T-cell (primary cell): ENCODE results near the gene ZGLP1. TPM values are rescaled to one million over a fixed set of nuclear protein-coding genes. Genes with fewer than 3 reads are reported as not detected.

ENCODE experiments used
- ATAC-seq, 4 experiments: fragments of 200-7000 bp in 3 of 4; fragments of 150-1000 bp in 1 of 4; cut with Tn5 transposase; replicated peaks in 1 of 4; 1 replicate in 3 of 4; 2 replicates in 1 of 4; pipeline ENCODE4 v1.10.0; 2021; ENCODE audit warnings: moderate library complexity in 3 of 4, mild to moderate bottlenecking in 2 of 4, moderate number of reproducible peaks in 1 of 4
- CTCF ChIA-PET, 2 donors: fragments of 300-600 bp; sonication (Branson Sonifier 250); formaldehyde crosslinking; loops; one replicate each; lab custom pipeline; 2022; ENCODE audit warnings: antibody characterized with exemption in 2 of 2; lab: Charles Lee
- POLR2A ChIA-PET, 2 donors: fragments of 300-600 bp; sonication (Branson Sonifier 250); formaldehyde crosslinking; loops; one replicate each; lab custom pipeline; 2022; ENCODE audit warnings: antibody characterized with exemption in 2 of 2; lab: Charles Lee
- DNase-seq, 35 experiments: peaks; one replicate each; pipeline versions ENCODE4 v3.0.0 to v3.0.0-alpha.2; 2013 to 2023
- H3K27ac ChIP-seq: one replicate; pipeline ENCODE4 v1.5.1; 2013; ENCODE audit warnings: low read length
- H3K27me3 ChIP-seq, 2 experiments: replicated peaks in 1 of 2; 1 replicate in 1 of 2; 2 replicates in 1 of 2; pipeline versions ENCODE4 v1.6.1 to v1.7.0; 2013; ENCODE audit warnings: low read length in 1 of 2, mixed read lengths in 1 of 2; ENCODE audit not compliant: control insufficient read depth in 2 of 2, insufficient read depth in 2 of 2; ENCODE audit errors: extremely low read depth in 1 of 2
- H3K36me3 ChIP-seq, 2 donors: 1 replicate in 1 of 2; 2 replicates in 1 of 2; pipeline versions ENCODE4 v1.6.1 to v1.7.0; 2013; ENCODE audit warnings: low read length in 1 of 2; ENCODE audit not compliant: control insufficient read depth in 2 of 2, insufficient read depth in 1 of 2; ENCODE audit errors: extremely low read depth in 1 of 2
- H3K4me1 ChIP-seq, 2 experiments: 1 replicate in 1 of 2; 2 replicates in 1 of 2; pipeline versions ENCODE4 v1.6.1 to v1.7.0; 2013; ENCODE audit warnings: low read length in 2 of 2, mixed read lengths in 1 of 2; ENCODE audit not compliant: insufficient read depth in 2 of 2, control insufficient read depth in 1 of 2; ENCODE audit errors: extremely low read depth in 1 of 2
- H3K4me3 ChIP-seq, 2 donors: 1 replicate in 1 of 2; 2 replicates in 1 of 2; pipeline versions ENCODE4 v1.5.1 to v1.7.0; 2013; ENCODE audit warnings: mild to moderate bottlenecking in 2 of 2, low read length in 1 of 2, moderate library complexity in 1 of 2; ENCODE audit not compliant: control insufficient read depth in 1 of 2; ENCODE audit errors: extremely low read depth in 1 of 2
- H3K9me3 ChIP-seq: 2 replicates; pipeline ENCODE4 v1.7.0; 2013
- H3K27ac Mint-ChIP-seq, 2 donors: one replicate each; pipeline ENCODE4 v1.8.0; 2020 to 2021; ENCODE audit warnings: mild to moderate bottlenecking in 2 of 2, mixed read lengths in 2 of 2
- H3K27me3 Mint-ChIP-seq, 2 donors: one replicate each; pipeline ENCODE4 v1.8.0; 2021 to 2022; ENCODE audit warnings: mixed read lengths in 2 of 2
- H3K36me3 Mint-ChIP-seq: one replicate; pipeline ENCODE4 v1.8.0; 2021; ENCODE audit warnings: mixed read lengths
- H3K4me1 Mint-ChIP-seq, 3 donors: one replicate each; pipeline ENCODE4 v1.8.0; 2020 to 2022; ENCODE audit warnings: mixed read lengths in 3 of 3, mild to moderate bottlenecking in 1 of 3
- H3K4me3 Mint-ChIP-seq, 3 donors: one replicate each; pipeline ENCODE4 v1.8.0; 2020 to 2022; ENCODE audit warnings: mild to moderate bottlenecking in 3 of 3, mixed read lengths in 3 of 3, moderate library complexity in 3 of 3
- H3K9me3 Mint-ChIP-seq, 3 donors: one replicate each; pipeline ENCODE4 v1.8.0; 2020 to 2022; ENCODE audit warnings: mixed read lengths in 3 of 3
- WGBS: methylation state at CpG from one replicate; pipeline ENCODE4 v1.1.5; 2013; ENCODE audit warnings: missing lambda C conversion rate; ENCODE audit not compliant: insufficient coverage; 5-methylcytosine and 5-hydroxymethylcytosine counted together
- total RNA-seq, 35 experiments: library from RNA in 6 of 35; stranded (reverse) in 6 of 35; fragments of 120-200 nt in 1 of 35; gene quantifications; one replicate each; pipeline versions ENCODE4 v1.2.1 to v1.2.4 and lab custom pipeline; 2013 to 2026

The ZGLP1 gene
- total RNA-seq, 5 donors from 2014 or later (not counting 1 experiment from before 2014, with no cell fraction given), result 3.9 to 11.8 (median 8.1) TPM

- Histone ChIP-seq H3K27me3 (no peaks in the 10 kb centered on the region), H3K27ac (no peak overlapping the region), H3K4me1 (peaks cover 0 to 8% of the 10 kb centered on the region in 2 experiments), H3K4me3 (no peak overlapping the region), H3K36me3 (peaks cover 36 to 76% of the 10 kb centered on the region in 2 donors), H3K9me3 (no peaks in the 10 kb centered on the region)
- H3K36me3 Mint-ChIP-seq, result peaks cover 24% of the 10 kb centered on the region
- H3K4me1 Mint-ChIP-seq, result peaks cover 5 to 7% (median 5%) of the 10 kb centered on the region in 3 donors
- 98% methylated on average over 16 of the region's 32 CpGs for WGBS
- CTCF ChIA-PET, result interaction anchor here in 1 of 2 donors (0.8 kb wide), 1 partner anchor 14 kb away, joined by 3 read pairs; no protein-coding TSS in a partner anchor
- ATAC-seq (no peak), DNase-seq (no peak)
- H3K4me3 Mint-ChIP-seq, result no peak overlapping the region
- no peaks in the 10 kb centered on the region for H3K9me3 Mint-ChIP-seq
- no peaks in the 10 kb centered on the region for H3K27me3 Mint-ChIP-seq
- POLR2A ChIA-PET, result no interaction called here
- no peak overlapping the region for H3K27ac Mint-ChIP-seq
Measured at GRCh38 chr19:10320602-10321416, 11.2 kb upstream of the ZGLP1 start.

GRCh38 chr19:10318807-10319682 lies 9.4 kb upstream of the ZGLP1 start:
- H3K36me3 Mint-ChIP-seq, result peaks cover 22% of the 10 kb centered on the region
- CTCF ChIA-PET, result no interaction called here
- no peak overlapping the region for H3K4me3 Mint-ChIP-seq
- POLR2A ChIA-PET, result no interaction called here
- Histone ChIP-seq H3K9me3 (no peaks in the 10 kb centered on the region), H3K27ac (no peak overlapping the region), H3K4me3 (no peak overlapping the region), H3K27me3 (no peaks in the 10 kb centered on the region), H3K36me3 (peaks cover 28 to 61% of the 10 kb centered on the region in 2 donors), H3K4me1 (peaks cover 5 to 16% of the 10 kb centered on the region in 2 experiments)
- DNase-seq (no peak), ATAC-seq (no peak)
- no peak overlapping the region for H3K27ac Mint-ChIP-seq
- WGBS, result 85% methylated on average over 11 of the region's 13 CpGs
- H3K27me3 Mint-ChIP-seq, result no peaks in the 10 kb centered on the region
- H3K9me3 Mint-ChIP-seq, result no peaks in the 10 kb centered on the region
- peaks cover 14 to 22% (median 17%) of the 10 kb centered on the region in 3 donors for H3K4me1 Mint-ChIP-seq

GRCh38 chr19:10317857-10318462 lies 8.3 kb upstream of the ZGLP1 start:
- POLR2A ChIA-PET, result interaction anchor here in 1 of 2 donors (0.6 kb wide), 1 partner anchor 149 kb away, joined by 3 read pairs; no protein-coding TSS in a partner anchor
- Histone ChIP-seq H3K27ac (no peak overlapping the region), H3K4me1 (peaks cover 5 to 16% of the 10 kb centered on the region in 2 experiments), H3K27me3 (no peaks in the 10 kb centered on the region), H3K36me3 (peaks cover 23 to 52% of the 10 kb centered on the region in 2 donors), H3K4me3 (no peak overlapping the region), H3K9me3 (no peaks in the 10 kb centered on the region)
- peaks cover 19% of the 10 kb centered on the region for H3K36me3 Mint-ChIP-seq
- H3K4me3 Mint-ChIP-seq, result no peak overlapping the region
- no peaks in the 10 kb centered on the region for H3K27me3 Mint-ChIP-seq
- H3K27ac Mint-ChIP-seq, result no peak overlapping the region
- no peaks in the 10 kb centered on the region for H3K9me3 Mint-ChIP-seq
- no peak for DNase-seq
- WGBS, result 97% methylated on average over 5 of the region's 15 CpGs
- H3K4me1 Mint-ChIP-seq, result peaks cover 14 to 22% (median 17%) of the 10 kb centered on the region in 3 donors
- no peak for ATAC-seq
- CTCF ChIA-PET, result no interaction called here

- DNase-seq, result no peak
- WGBS, result 93% methylated on average over 15 of the region's 29 CpGs
- H3K36me3 ChIP-seq, result peaks cover 21 to 45% of the 10 kb centered on the region in 2 donors
Measured at GRCh38 chr19:10317045-10317856, 7.6 kb upstream of the ZGLP1 start.

GRCh38 chr19:10316229-10317044 lies 6.8 kb upstream of the ZGLP1 start:
- Histone ChIP-seq H3K27me3 (no peaks in the 10 kb centered on the region), H3K4me1 (peaks cover 5 to 16% of the 10 kb centered on the region in 2 experiments), H3K27ac (peak overlapping the region; percentile 53), H3K36me3 (peaks cover 17 to 37% of the 10 kb centered on the region in 2 donors), H3K4me3 (no peak overlapping the region), H3K9me3 (no peaks in the 10 kb centered on the region)
- Mint-ChIP-seq H3K27ac (peak overlapping the region; percentile 78 to 83), H3K4me1 (peaks cover 14 to 22% (median 17%) of the 10 kb centered on the region in 3 donors), H3K9me3 (no peaks in the 10 kb centered on the region), H3K36me3 (peaks cover 11% of the 10 kb centered on the region), H3K4me3 (peak overlapping the region; percentile 84 to 91 (median 88)), H3K27me3 (no peaks in the 10 kb centered on the region)
- WGBS, result 86% methylated on average over 17 of the region's 19 CpGs
- no peak for DNase-seq
- ChIA-PET POLR2A (no interaction called here), CTCF (no interaction called here)
- peak in 2 of 4 experiments; percentile 1 to 2 for ATAC-seq

More at GRCh38 chr19:10317045-10317856, 7.6 kb upstream of the ZGLP1 start:
- no peak overlapping the region for H3K4me3 ChIP-seq
- no peaks in the 10 kb centered on the region for H3K27me3 ChIP-seq
- no peaks in the 10 kb centered on the region for H3K9me3 ChIP-seq
- H3K27me3 Mint-ChIP-seq, result no peaks in the 10 kb centered on the region
- ChIA-PET CTCF (no interaction called here), POLR2A (interaction anchor here in 1 of 2 donors (0.6 kb wide), 1 partner anchor 150 kb away, joined by 3 read pairs; no protein-coding TSS in a partner anchor)
- H3K4me3 Mint-ChIP-seq, result peak overlapping the region in 2 of 3 donors; percentile 18 to 39
- no peak overlapping the region for H3K27ac Mint-ChIP-seq
- H3K9me3 Mint-ChIP-seq, result no peaks in the 10 kb centered on the region
- no peak for ATAC-seq
- peaks cover 5 to 16% of the 10 kb centered on the region in 2 experiments for H3K4me1 ChIP-seq
- peaks cover 19% of the 10 kb centered on the region for H3K36me3 Mint-ChIP-seq
- H3K4me1 Mint-ChIP-seq, result peaks cover 14 to 22% (median 17%) of the 10 kb centered on the region in 3 donors
- H3K27ac ChIP-seq, result no peak overlapping the region
